ENCODE data around the gene WNT7A.

Gene WNT7A

DNA sequence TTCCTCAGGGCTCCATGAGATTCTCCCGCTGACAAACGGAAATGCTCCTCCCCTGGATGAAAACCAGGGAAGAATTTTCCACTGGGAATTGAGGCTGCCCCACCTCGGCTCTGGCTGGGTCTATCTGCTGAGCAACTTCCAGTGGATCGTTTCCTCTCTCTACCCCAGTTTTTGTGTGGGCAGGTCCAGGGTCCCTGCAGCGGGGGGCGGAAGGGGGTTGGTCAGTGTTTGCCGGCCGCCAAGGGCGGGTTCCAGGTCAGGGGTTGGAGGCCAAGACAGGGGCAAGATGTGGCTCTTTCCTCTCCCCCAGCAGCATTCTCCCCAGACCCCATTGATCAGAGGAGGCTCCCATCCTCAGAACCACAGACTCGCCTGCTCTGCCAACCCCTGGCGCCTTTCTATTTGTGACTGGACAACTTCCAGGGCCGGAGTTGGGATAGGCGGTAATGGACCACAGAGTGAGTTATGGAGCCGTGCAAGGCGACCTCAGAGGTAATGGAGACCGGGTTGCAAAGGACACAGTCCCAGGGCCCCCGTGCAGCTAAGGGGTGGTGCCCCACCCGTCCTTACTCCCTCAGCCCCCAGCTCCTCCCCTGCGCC, 92.2 kb downstream of the WNT7A start:
- no peak for DNase-seq
- in situ Hi-C loops (cut with MboI; ENCODE audit: low pct_unique_long_range_greater_than_20kb, low sequenced_read_pairs), result no loop called here

DNA sequence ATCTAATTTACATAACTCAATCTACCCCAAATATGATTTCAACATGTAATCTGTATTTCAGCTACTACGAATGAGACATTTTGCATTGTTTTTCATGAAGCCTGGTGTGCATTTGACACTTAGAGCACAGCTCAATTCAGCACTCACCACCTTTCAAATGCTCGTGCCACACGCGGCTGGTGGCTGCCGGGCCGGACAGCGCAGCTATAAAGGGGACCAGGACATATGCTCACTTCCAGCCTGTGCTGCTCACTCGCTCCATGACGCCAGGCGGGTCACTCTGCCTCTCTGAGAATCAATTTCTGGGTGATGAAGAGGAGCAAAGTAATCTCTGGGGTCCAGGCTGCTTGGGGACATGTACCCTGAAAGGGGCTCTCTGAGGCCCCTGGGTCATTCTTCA, 93.1 kb downstream of the WNT7A start:
- no peak for DNase-seq
- in situ Hi-C loops (cut with MboI; ENCODE audit: low pct_unique_long_range_greater_than_20kb, low sequenced_read_pairs), result no loop called here

DNA sequence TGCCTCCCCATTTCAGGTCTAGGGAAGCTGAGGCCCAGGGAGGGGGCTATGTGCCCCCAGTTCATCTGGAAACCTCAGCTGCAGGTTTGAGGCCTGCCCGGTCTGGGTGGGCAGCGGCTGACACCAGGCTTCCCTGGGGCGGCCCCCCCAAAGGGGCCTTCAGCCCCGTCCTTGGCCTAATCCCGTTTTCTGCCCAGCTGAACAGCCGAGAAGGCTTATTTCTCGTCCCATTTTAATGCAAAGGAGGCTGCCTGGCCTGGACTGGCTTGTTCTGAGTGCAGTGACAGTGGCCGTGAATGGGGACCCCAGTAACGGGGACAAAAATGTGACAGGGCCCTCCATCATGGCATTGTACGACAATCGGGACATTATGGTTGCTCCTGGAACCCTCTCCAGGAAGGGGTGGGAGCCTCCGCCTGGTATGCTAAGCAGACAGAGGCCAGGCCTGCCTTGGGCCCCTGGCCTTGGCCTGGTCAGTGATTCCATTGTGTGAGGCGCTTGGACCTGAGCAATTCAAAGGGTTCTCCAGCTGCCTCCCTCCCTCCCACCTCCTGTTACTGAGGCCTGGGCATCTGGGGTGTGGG, 93.9 kb downstream of the WNT7A start:
- in situ Hi-C loops (cut with MboI; ENCODE audit: low pct_unique_long_range_greater_than_20kb, low sequenced_read_pairs), result no loop called here
- no peak for DNase-seq

GRCh38 chr3:13785351-13785750, 94.5 kb downstream of the WNT7A start:
- in situ Hi-C loops (cut with MboI; ENCODE audit: low pct_unique_long_range_greater_than_20kb, low sequenced_read_pairs), result no loop called here
- no peak for DNase-seq

DNA sequence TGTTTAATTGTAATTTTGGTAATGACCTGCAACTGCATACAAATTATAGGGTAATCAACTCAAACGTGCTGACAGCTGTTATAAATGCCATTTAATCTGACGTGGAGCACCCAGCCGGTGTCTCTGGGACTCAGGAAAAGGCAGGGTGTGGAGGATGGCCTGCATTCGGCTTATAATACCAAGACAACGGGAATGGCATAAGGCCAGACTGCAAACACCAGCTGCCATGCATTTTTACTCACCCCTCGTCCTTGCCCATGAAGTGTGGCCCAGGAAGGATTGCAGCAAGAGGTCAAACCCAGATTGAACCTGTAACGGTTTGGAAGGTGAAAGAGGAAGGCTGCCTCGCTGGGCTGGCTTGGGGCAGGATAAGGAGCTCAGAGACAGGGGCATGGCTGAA, 96.4 kb downstream of the WNT7A start:
- DNase-seq, result no peak
- in situ Hi-C loops (cut with MboI; ENCODE audit: low pct_unique_long_range_greater_than_20kb, low sequenced_read_pairs), result no loop called here

DNA sequence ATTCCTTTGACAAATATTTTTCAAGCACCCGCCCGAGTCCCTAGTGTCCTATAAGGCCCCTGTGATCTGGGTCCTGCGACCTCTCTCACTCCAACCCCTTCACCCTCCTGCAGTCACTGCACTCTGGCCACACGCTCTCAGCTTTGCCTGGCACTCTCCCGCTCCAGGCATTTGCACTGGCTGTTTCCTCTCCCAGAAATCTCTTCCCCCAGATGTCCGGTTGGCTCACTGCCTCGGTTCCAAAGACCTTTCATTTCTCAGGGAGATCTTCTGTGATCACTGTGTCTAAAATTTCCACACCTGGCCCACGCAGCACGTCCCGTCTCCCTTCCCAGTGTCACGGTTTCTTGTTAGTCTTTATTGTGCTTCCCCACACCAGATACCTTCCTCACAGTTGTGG, 97.4 kb downstream of the WNT7A start:
- no peak for DNase-seq
- in situ Hi-C loops (cut with MboI; ENCODE audit: low pct_unique_long_range_greater_than_20kb, low sequenced_read_pairs), result no loop called here

- in situ Hi-C loops (cut with MboI; ENCODE audit: low pct_unique_long_range_greater_than_20kb, low sequenced_read_pairs), result no loop called here
- DNase-seq, result no peak
These were observed 98.5 kb downstream of the WNT7A start for GRCh38 chr3:13781417-13781816.

DNA sequence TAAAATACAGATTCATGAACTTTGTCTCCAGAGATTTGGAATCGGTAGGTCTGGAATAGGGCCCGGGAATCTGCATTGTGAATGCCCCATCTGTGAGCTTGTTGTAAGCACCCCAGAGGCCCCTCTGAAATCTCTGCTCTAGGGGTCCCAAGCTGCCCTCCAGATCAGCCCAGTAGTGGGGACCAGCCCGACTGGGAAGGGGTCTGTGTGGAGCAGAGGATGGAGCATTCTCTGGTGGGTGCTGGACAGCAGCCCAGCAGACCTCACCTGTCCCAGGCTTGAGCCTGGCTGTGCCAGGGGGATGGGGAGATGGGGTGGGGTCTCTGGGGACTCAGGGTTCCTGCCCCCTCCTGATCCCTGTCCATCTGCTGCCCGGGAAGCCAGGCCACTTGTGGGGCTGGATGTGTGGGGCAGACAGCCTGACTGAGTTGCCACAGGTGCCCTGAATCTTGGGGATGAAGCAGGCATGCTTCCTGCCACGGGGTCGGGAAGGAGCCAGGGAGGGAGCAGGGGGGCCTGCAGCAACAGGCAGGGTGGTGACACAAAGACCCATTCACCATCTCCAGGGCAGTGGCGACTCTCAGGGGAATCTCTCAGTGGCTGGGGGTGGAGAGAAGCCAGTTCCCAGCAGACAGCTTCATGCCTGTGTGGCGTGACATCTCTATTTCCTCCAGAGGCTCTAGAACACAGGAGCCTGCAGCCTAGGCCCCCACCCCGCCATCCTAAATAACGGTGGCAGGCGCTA, 99.3 kb downstream of the WNT7A start:
- in situ Hi-C loops (cut with MboI; ENCODE audit: low pct_unique_long_range_greater_than_20kb, low sequenced_read_pairs), result no loop called here
- DNase-seq, result no peak

- DNase-seq, result no peak
- in situ Hi-C loops (cut with MboI; ENCODE audit: low pct_unique_long_range_greater_than_20kb, low sequenced_read_pairs), result no loop called here
These were observed 103.4 kb downstream of the WNT7A start for GRCh38 chr3:13776253-13777050.

GRCh38 chr3:13772885-13773745, 106.8 kb downstream of the WNT7A start:
- DNase-seq, result no peak
- in situ Hi-C loops (cut with MboI; ENCODE audit: low pct_unique_long_range_greater_than_20kb, low sequenced_read_pairs), result no loop called here

GRCh38 chr3:13772321-13772745, 107.5 kb downstream of the WNT7A start:
- in situ Hi-C loops (cut with MboI; ENCODE audit: low pct_unique_long_range_greater_than_20kb, low sequenced_read_pairs), result no loop called here
- no peak for DNase-seq

DNA sequence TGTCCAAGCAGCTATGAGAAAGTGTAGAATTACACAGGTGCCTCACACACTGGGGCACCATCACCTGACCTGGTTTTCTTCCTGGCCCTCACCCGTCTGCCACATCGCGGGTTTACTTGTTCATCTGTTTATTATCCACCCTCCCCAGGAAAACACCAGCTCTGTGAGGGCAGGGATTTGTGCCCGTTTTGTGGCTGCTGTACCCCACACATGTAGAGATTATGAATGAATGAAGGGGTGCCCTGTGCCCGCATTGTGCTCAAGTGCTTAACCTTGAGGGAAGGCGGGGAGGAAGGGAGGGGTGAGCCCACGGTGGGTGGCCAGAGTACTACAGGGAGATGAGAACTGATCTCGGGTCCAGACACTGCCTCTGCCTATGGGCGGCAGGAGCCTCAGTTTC, 108.4 kb downstream of the WNT7A start:
- DNase-seq, result no peak
- in situ Hi-C loops (cut with MboI; ENCODE audit: low pct_unique_long_range_greater_than_20kb, low sequenced_read_pairs), result no loop called here

DNA sequence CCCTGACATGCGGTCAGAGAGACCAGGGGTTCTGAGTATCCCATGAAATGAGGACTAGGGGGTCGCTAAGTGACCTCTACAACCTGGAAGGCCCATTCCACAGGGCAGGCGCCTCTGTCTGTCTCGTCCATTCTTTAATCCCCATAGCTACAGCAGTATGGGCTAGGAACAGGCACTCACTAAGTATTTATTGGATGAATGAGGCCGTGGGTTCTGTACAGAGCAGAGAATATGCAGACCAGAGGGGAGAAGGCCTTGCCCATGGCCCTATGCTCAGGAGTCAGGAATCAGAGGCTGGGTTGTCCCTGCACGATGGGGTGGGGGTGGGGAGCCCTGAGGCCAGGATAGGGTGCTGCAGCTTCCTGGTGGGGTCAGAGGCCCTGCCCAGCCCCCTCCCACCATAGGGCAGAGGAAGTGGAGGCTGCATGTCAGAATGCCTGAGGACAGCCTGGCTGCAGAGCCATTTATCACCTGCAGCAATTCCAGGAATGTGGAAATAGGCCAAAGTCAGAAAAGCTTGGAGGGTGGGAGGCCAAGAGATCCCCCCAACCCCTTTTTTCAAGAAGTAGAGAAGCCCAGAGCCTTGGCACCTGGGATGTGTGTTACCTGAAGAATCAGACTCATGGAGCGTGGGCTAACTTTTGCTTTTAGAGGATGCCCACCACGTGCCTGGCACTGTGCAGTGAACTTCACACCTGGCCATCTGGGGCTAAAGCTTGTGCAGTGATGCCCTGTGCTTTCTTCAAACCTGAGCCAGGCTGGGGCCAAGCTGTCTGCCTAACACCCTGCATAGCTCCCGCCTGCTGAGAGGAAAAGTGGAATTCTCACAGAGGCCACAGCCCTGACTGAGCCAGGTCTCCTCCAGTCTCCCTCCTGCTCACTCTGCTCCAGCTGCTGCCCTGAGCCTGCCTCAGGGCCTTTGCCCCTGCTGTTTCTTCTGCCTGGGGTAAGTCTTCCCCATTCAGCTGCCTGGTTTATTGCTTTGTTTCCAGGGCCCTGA, 109.4 kb downstream of the WNT7A start:
- peak; percentile 9 for DNase-seq
- in situ Hi-C loops (cut with MboI; ENCODE audit: low pct_unique_long_range_greater_than_20kb, low sequenced_read_pairs), result no loop called here

DNA sequence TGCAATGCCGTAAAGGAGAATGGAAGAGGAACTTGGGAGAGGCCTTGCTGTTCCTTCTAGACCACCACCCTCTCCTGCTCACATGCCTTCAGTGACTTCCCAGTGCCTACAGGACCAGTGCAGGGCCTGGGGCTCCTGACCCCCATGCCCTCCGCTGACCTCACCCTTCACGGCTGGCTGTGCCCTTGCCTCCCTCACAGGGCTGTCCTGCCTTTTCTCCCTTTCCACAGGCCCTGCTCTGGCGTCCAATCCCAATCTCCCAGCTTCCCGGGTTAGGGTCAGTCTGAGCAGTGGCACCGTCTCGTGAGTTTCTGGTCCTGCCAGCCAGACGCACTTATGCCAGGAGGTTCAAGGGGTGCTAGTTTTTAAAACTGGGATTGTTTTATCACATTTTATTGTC, 110.4 kb downstream of the WNT7A start:
- in situ Hi-C loops (cut with MboI; ENCODE audit: low pct_unique_long_range_greater_than_20kb, low sequenced_read_pairs), result no loop called here
- no peak for DNase-seq

DNA sequence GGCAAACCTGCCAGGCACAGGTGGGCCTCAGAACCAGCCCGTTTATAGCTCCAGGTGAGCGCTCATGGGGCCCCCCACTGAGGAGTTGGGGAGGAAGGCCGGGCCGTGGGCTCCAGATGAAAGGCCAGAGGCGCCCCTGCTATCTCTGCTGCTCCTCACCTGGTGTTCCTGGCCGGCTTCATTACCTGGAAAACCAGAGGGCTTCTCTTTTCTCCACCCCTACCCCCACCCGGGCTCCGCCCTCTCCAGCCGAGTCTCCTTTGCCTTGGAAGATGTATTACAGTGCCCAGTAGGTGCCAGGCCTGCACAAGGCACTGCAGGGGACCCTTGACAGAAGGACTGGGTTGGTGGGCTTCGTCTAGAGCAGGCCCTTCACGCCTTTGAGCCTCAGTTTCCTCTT, 111.4 kb downstream of the WNT7A start:
- in situ Hi-C loops (cut with MboI; ENCODE audit: low pct_unique_long_range_greater_than_20kb, low sequenced_read_pairs), result no loop called here

GRCh38 chr3:13767896-13768295, 112.0 kb downstream of the WNT7A start:
- in situ Hi-C loops (cut with MboI; ENCODE audit: low pct_unique_long_range_greater_than_20kb, low sequenced_read_pairs), result no loop called here
- DNase-seq, result no peak

More for the DNA sequence above, 111.4 kb downstream of the WNT7A start:
- DNase-seq, result no peak

DNA sequence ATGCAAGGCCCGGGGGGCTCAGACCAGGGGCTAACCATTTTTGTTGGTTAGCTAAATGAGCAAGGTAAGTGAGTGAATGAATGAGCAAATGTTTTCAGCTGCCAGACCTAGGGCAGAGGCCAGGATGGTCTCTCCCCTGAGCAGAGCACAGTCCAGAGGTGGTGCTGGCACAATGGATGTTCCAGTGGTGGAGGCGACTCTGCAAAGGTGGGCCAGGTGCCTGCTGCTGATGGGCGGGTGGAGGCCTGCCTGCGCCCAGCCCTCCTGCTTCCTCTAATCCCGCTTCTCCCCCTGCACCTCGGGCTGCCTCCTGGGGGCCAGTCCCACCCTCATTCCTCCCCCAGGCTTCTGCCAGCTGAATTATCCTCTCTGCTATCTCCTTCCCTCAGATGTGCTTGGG, 112.8 kb downstream of the WNT7A start:
- in situ Hi-C loops (cut with MboI; ENCODE audit: low pct_unique_long_range_greater_than_20kb, low sequenced_read_pairs), result no loop called here
- no peak for DNase-seq
